HepG2 (cell line): ENCODE data around the gene MSI2. TPM values are rescaled to one million over a fixed set of nuclear protein-coding genes. Genes with fewer than 3 reads are reported as not detected.

Experiments
- ADNP ChIP-seq: sonication (generic); formaldehyde crosslinking; IDR thresholded peaks from 2 replicates; pipeline ENCODE4 v1.4.0; 2020; ENCODE audit warnings: missing genetic modification reagents
- CCAR2 ChIP-seq: fragments of 200-400 bp; formaldehyde crosslinking; optimal IDR thresholded peaks from 2 replicates; pipeline ENCODE3; 2018; ENCODE audit warnings: low read depth, mild to moderate bottlenecking, low read length, moderate library complexity
- ERF ChIP-seq: IDR thresholded peaks from 2 replicates; pipeline ENCODE4 v1.6.1; 2018; ENCODE audit warnings: missing biosample characterization, missing genetic modification reagents
- POLR2G ChIP-seq: fragments of 200-400 bp; formaldehyde crosslinking; IDR thresholded peaks from 2 replicates; pipeline ENCODE4 v1.6.1; 2018; ENCODE audit warnings: mild to moderate bottlenecking, low read depth, low read length, moderate library complexity
- RCOR2 ChIP-seq: IDR thresholded peaks from 2 replicates; pipeline ENCODE4 v1.6.1; 2016; ENCODE audit warnings: missing biosample characterization, missing genetic modification reagents
- SETDB1 ChIP-seq: sonication (generic); formaldehyde crosslinking; IDR thresholded peaks from 2 replicates; pipeline ENCODE4 v1.5.1; 2020; ENCODE audit warnings: missing genetic modification reagents, mild to moderate bottlenecking, borderline replicate concordance
- ZBTB3 ChIP-seq: sonication (generic); formaldehyde crosslinking; IDR thresholded peaks from 2 replicates; pipeline ENCODE4 v1.4.0; 2020; ENCODE audit warnings: low read depth, mild to moderate bottlenecking, moderate library complexity, missing genetic modification reagents, borderline replicate concordance
- ZNF335 ChIP-seq: sonication (generic); formaldehyde crosslinking; IDR thresholded peaks from 2 replicates; pipeline ENCODE4 v1.4.0; 2020; ENCODE audit warnings: missing genetic modification reagents
- ZNF629 ChIP-seq: sonication (generic); formaldehyde crosslinking; conservative IDR thresholded peaks from 2 replicates; pipeline ENCODE4 v1.5.0; 2020; ENCODE audit warnings: missing genetic modification reagents
- polyA plus RNA-seq, 8 experiments: library from polyadenylated mRNA; depleted of rRNA in 3 of 8; stranded (reverse) in 7 of 8; unstranded in 1 of 8; fragments of >200 nt; fragmentation: Illumina TruSeq in 4 of 8; extraction: Trizol in 4 of 8; gene quantifications; 2 replicates each; pipeline versions ENCODE4 v1.2.1 to v1.2.3, GENCODE V29; 2011 to 2016; ENCODE audit warnings: low read depth in 4 of 8, missing spikeins in 1 of 8, mixed read lengths in 1 of 8; ENCODE audit not compliant: insufficient read depth in 1 of 8
- total RNA-seq, 5 experiments: library from RNA; depleted of rRNA; stranded (reverse); fragments of >200 nt; fragmentation: Illumina TruSeq; extraction: Trizol; gene quantifications; 2 replicates each; pipeline ENCODE4 v1.2.3, GENCODE V29; 2016; ENCODE audit warnings: low read depth in 1 of 5
- TF ChIP-seq, protein P1 (sequence below): sonication (generic); formaldehyde crosslinking; IDR thresholded peaks from 2 replicates; pipeline ENCODE4 v1.5.1; 2020; ENCODE audit warnings: mild to moderate bottlenecking, missing genetic modification reagents, moderate library complexity
- TF ChIP-seq, protein P2 (sequence below): sonication (generic); formaldehyde crosslinking; IDR thresholded peaks from 2 replicates; pipeline ENCODE4 v1.5.0; 2020; ENCODE audit warnings: missing genetic modification reagents, mild to moderate bottlenecking, borderline replicate concordance
- TF ChIP-seq, protein P3 (sequence below): sonication (generic); formaldehyde crosslinking; IDR thresholded peaks from 2 replicates; pipeline ENCODE4 v1.4.0; 2020; ENCODE audit warnings: missing genetic modification reagents, borderline replicate concordance
- TF ChIP-seq, protein P4 (sequence below), 2 experiments: sonication (generic) in 1 of 2; formaldehyde crosslinking in 1 of 2; IDR thresholded peaks; 2 replicates each; pipeline versions ENCODE4 v1.6.1 to v1.9.0; 2014 to 2022; ENCODE audit warnings: antibody characterized with exemption in 1 of 2, borderline replicate concordance in 1 of 2, inconsistent platforms in 1 of 2, low read depth in 1 of 2, missing genetic modification reagents in 1 of 2

Gene MSI2
- total and polyA plus RNA-seq, 2 of the 13 experiments (the other 11 are each of a cell fraction or from before 2014, with no cell fraction given): 77.5 to 78.4 TPM

DNA sequence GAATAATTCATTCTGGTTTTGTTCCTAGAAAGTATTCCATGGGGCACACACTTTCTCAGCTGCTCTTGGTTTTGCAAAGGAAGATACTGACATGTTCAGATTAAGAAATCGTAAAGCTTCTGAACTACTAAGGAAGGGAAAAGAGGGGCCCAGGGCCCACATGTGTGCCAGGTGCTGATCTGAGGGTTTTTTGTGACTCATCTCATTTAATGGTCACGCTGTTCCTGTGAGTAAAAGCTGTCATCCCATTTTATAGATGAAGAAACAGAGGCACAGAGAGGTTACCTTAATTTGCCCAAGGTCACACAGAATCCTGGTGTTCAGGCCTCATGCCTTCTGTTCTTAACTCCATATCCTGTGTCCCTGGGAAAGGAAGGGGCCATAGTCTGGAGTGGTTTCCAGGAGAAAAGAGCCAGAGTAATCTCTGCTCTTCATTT, 113.2 kb downstream of the MSI2 start (continued):
- no peak for TF ChIP-seq CCAR2
- TF ChIP-seq SETDB1 (CRISPR knock-in tag): no peak
- TF ChIP-seq ZNF335 (CRISPR knock-in tag): 0 out of 2 replicates have a peak, but pooled peaks have one; percentile 9
- no peak for TF ChIP-seq POLR2G
- TF ChIP-seq, protein P1, sequence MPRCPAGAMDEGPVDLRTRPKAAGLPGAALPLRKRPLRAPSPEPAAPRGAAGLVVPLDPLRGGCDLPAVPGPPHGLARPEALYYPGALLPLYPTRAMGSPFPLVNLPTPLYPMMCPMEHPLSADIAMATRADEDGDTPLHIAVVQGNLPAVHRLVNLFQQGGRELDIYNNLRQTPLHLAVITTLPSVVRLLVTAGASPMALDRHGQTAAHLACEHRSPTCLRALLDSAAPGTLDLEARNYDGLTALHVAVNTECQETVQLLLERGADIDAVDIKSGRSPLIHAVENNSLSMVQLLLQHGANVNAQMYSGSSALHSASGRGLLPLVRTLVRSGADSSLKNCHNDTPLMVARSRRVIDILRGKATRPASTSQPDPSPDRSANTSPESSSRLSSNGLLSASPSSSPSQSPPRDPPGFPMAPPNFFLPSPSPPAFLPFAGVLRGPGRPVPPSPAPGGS (CRISPR knock-in tag): no peak
- TF ChIP-seq, protein P2, sequence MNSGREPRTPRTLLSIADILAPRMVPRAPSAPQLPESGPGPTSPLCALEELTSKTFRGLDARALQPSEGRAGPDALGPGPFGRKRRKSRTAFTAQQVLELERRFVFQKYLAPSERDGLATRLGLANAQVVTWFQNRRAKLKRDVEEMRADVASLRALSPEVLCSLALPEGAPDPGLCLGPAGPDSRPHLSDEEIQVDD (CRISPR knock-in tag): no peak
- TF ChIP-seq ADNP (CRISPR knock-in tag): 0 out of 2 replicates have a peak, but pooled peaks have one; percentile 56
- TF ChIP-seq ERF (CRISPR knock-in tag): 0 out of 2 replicates have a peak, but pooled peaks have one; percentile 10
- TF ChIP-seq ZBTB3 (CRISPR knock-in tag): 0 out of 2 replicates have a peak, but pooled peaks have one; percentile 50
- TF ChIP-seq, protein P3, sequence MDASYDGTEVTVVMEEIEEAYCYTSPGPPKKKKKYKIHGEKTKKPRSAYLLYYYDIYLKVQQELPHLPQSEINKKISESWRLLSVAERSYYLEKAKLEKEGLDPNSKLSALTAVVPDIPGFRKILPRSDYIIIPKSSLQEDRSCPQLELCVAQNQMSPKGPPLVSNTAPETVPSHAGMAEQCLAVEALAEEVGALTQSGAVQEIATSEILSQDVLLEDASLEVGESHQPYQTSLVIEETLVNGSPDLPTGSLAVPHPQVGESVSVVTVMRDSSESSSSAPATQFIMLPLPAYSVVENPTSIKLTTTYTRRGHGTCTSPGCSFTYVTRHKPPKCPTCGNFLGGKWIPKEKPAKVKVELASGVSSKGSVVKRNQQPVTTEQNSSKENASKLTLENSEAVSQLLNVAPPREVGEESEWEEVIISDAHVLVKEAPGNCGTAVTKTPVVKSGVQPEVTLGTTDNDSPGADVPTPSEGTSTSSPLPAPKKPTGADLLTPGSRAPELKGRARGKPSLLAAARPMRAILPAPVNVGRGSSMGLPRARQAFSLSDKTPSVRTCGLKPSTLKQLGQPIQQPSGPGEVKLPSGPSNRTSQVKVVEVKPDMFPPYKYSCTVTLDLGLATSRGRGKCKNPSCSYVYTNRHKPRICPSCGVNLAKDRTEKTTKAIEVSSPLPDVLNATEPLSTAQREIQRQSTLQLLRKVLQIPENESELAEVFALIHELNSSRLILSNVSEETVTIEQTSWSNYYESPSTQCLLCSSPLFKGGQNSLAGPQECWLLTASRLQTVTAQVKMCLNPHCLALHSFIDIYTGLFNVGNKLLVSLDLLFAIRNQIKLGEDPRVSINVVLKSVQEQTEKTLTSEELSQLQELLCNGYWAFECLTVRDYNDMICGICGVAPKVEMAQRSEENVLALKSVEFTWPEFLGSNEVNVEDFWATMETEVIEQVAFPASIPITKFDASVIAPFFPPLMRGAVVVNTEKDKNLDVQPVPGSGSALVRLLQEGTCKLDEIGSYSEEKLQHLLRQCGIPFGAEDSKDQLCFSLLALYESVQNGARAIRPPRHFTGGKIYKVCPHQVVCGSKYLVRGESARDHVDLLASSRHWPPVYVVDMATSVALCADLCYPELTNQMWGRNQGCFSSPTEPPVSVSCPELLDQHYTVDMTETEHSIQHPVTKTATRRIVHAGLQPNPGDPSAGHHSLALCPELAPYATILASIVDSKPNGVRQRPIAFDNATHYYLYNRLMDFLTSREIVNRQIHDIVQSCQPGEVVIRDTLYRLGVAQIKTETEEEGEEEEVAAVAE (CRISPR knock-in tag): 0 out of 2 replicates have a peak, but pooled peaks have one; percentile 28
- TF ChIP-seq ZNF629 (CRISPR knock-in tag): peak; percentile 98
- peak; percentile 44; the same call in 1 of the 2 replicates for TF ChIP-seq RCOR2 (CRISPR knock-in tag)
- TF ChIP-seq, protein P4, sequence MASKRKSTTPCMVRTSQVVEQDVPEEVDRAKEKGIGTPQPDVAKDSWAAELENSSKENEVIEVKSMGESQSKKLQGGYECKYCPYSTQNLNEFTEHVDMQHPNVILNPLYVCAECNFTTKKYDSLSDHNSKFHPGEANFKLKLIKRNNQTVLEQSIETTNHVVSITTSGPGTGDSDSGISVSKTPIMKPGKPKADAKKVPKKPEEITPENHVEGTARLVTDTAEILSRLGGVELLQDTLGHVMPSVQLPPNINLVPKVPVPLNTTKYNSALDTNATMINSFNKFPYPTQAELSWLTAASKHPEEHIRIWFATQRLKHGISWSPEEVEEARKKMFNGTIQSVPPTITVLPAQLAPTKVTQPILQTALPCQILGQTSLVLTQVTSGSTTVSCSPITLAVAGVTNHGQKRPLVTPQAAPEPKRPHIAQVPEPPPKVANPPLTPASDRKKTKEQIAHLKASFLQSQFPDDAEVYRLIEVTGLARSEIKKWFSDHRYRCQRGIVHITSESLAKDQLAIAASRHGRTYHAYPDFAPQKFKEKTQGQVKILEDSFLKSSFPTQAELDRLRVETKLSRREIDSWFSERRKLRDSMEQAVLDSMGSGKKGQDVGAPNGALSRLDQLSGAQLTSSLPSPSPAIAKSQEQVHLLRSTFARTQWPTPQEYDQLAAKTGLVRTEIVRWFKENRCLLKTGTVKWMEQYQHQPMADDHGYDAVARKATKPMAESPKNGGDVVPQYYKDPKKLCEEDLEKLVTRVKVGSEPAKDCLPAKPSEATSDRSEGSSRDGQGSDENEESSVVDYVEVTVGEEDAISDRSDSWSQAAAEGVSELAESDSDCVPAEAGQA (IDR thresholded peaks at IDR 0.05; ENCODE audit: low read depth): 0 out of 2 replicates have a peak, but pooled peaks have one; percentile 26
- TF ChIP-seq, protein P4 (CRISPR knock-in tag; IDR thresholded peaks at IDR 0.05; ENCODE audit: borderline replicate concordance): no peak
